Lower leg skin (tissue), 4 donors: Measurements from ENCODE around the gene ARHGEF25. TPM values are rescaled to one million over a fixed set of nuclear protein-coding genes. Genes with fewer than 3 reads are reported as not detected.
A peak's percentile ranks its signal among the peaks of the same experiment; 100 is the strongest.

ENCODE experiments used
- DNase-seq, 2 donors: peaks; one replicate each; pipeline ENCODE4 v3.0.0-alpha.2; 2019; ENCODE audit warnings: low spot score in 2 of 2
- H3K4me3 ChIP-seq: fragments of 200-600 bp; sonication (generic); 2 replicates; pipeline ENCODE4 v1.5.1; 2017; ENCODE audit warnings: mild to moderate bottlenecking, low read depth; ENCODE audit not compliant: poor library complexity, severe bottlenecking
- CTCF ChIP-seq, 3 donors: fragments of 450-650 bp; IDR thresholded peaks; one replicate each; pipeline ENCODE4 v1.5.1; 2016; ENCODE audit warnings: antibody characterized with exemption in 3 of 3, mild to moderate bottlenecking in 3 of 3, moderate library complexity in 2 of 3
- POLR2A ChIP-seq, 2 donors: fragments of 450-650 bp; IDR thresholded peaks; one replicate each; pipeline ENCODE4 v1.6.1; 2016 to 2017; ENCODE audit warnings: antibody characterized with exemption in 2 of 2, mild to moderate bottlenecking in 1 of 2, moderate library complexity in 1 of 2
- WGBS, 2 donors: methylation state at CpG; one replicate each; pipeline ENCODE4 v1.1.5; 2018; 5-methylcytosine and 5-hydroxymethylcytosine counted together
- intact Hi-C: fragments of 100-400 bp; cut with DNase I; formaldehyde crosslinking; loops from one replicate; pipeline ENCODE4 v1.15.0; 2023; ENCODE audit warnings: low total_unique reads
- total RNA-seq, 4 donors: library from RNA; depleted of rRNA; stranded (reverse); fragments of >200 nt; gene quantifications; one replicate each; pipeline ENCODE4 v1.1.0, GENCODE V29; 2016

ARHGEF25 gene
- total RNA-seq, 4 donors from 2014 or later = 3.8 to 10.3 (median 6.9) TPM

- no peak for DNase-seq
- H3K4me3 ChIP-seq = no peak overlapping the region
- TF ChIP-seq POLR2A (IDR thresholded peaks at IDR 0.05) (no peak), CTCF (IDR thresholded peaks at IDR 0.05) (no peak)
- 26 to 40% methylated on average over 11 to 12 of the region's 13 CpGs for WGBS, 2 donors
- intact Hi-C loops = loop anchor here (5.0 to 10.0 kb wide), 2 partner anchors 38 to 156 kb away; no protein-coding TSS in a partner anchor
Observed at GRCh38 chr12:57620245-57620935, 9.2 kb downstream of the ARHGEF25 start.

GRCh38 chr12:57620936-57621496 is 9.8 kb downstream of the ARHGEF25 start:
- DNase-seq = peak in 1 of 2 donors; percentile 87
- intact Hi-C loops = loop anchor here (5.0 to 10.0 kb wide), 2 partner anchors 39 to 156 kb away; no protein-coding TSS in a partner anchor
- no peak overlapping the region for H3K4me3 ChIP-seq
- TF ChIP-seq POLR2A (IDR thresholded peaks at IDR 0.05) (no peak), CTCF (IDR thresholded peaks at IDR 0.05) (no peak)
- 3 to 5% methylated on average over 34 to 39 of the region's 42 CpGs for WGBS, 2 donors

GRCh38 chr12:57621497-57622292 is 10.5 kb downstream of the ARHGEF25 start:
- intact Hi-C loops = loop anchor here (5.0 to 10.0 kb wide), 2 partner anchors 39 to 157 kb away; no protein-coding TSS in a partner anchor
- WGBS, 2 donors = 3 to 4% methylated on average over 23 to 38 of the region's 49 CpGs
- no peak for TF ChIP-seq POLR2A (IDR thresholded peaks at IDR 0.05)
- TF ChIP-seq CTCF (IDR thresholded peaks at IDR 0.05) = peak in 1 of 3 donors; percentile 9
- peak in 1 of 2 donors; percentile 91 for DNase-seq
- no peak overlapping the region for H3K4me3 ChIP-seq

GRCh38 chr12:57622293-57623245 is 11.3 kb downstream of the ARHGEF25 start:
- DNase-seq = peak in 1 of 2 donors; percentile 70
- WGBS, 2 donors = 78 to 80% methylated on average over 9 of the region's 9 CpGs
- TF ChIP-seq CTCF (IDR thresholded peaks at IDR 0.05) (no peak), POLR2A (IDR thresholded peaks at IDR 0.05) (no peak)
- H3K4me3 ChIP-seq = no peak overlapping the region
- intact Hi-C loops = loop anchor here (5.0 to 10.0 kb wide), 2 partner anchors 40 to 158 kb away; no protein-coding TSS in a partner anchor

GRCh38 chr12:57623385-57623784 is 12.2 kb downstream of the ARHGEF25 start:
- TF ChIP-seq CTCF (IDR thresholded peaks at IDR 0.05) (no peak), POLR2A (IDR thresholded peaks at IDR 0.05) (no peak)
- no peak for DNase-seq
- no peak overlapping the region for H3K4me3 ChIP-seq
- 83 to 93% methylated on average over 2 of the region's 2 CpGs for WGBS, 2 donors
- intact Hi-C loops = loop anchor here (5.0 to 10.0 kb wide), 2 partner anchors 41 to 159 kb away; no protein-coding TSS in a partner anchor
